B cell (primary cell): ENCODE measurements around the gene USP34. TPM values are rescaled to one million over a fixed set of nuclear protein-coding genes. Genes with fewer than 3 reads are reported as not detected.

Source experiments
- ATAC-seq: fragments of 200-7000 bp; cut with Tn5 transposase; one replicate; pipeline ENCODE4 v1.10.0; 2021; ENCODE audit warnings: low read depth, mild to moderate bottlenecking, moderate number of reproducible peaks, moderate library complexity
- CTCF ChIA-PET: fragments of 350-600 bp; sonication (Branson Sonifier 250); formaldehyde crosslinking; loops from one replicate; lab custom pipeline; 2021; ENCODE audit warnings: antibody characterized with exemption, inconsistent platforms; lab: Charles Lee
- POLR2A ChIA-PET: fragments of 350-600 bp; sonication (Branson Sonifier 250); formaldehyde crosslinking; loops from one replicate; lab custom pipeline; 2021; ENCODE audit warnings: antibody characterized with exemption; lab: Charles Lee
- DNase-seq: peaks from one replicate; pipeline ENCODE4 v3.0.0; 2013
- H2AFZ ChIP-seq: 2 replicates; pipeline ENCODE4 v1.6.1; 2012; ENCODE audit warnings: mild to moderate bottlenecking, low read depth, low read length; ENCODE audit not compliant: insufficient read depth, poor library complexity, severe bottlenecking
- H3K27ac ChIP-seq, 2 donors: 1 replicate in 1 of 2; 2 replicates in 1 of 2; pipeline ENCODE4 v1.5.1; 2012 to 2013; ENCODE audit warnings: low read length in 2 of 2, mild to moderate bottlenecking in 2 of 2, moderate library complexity in 1 of 2
- H3K27me3 ChIP-seq, 4 experiments: fragments of 200-600 bp in 1 of 4; sonication (generic) in 1 of 4; replicated peaks in 1 of 4; 1 replicate in 2 of 4; 2 replicates in 2 of 4; pipeline versions ENCODE4 v1.6.1 to v1.7.0; 2013 to 2016; ENCODE audit warnings: low read length in 3 of 4, mild to moderate bottlenecking in 2 of 4, mixed read lengths in 1 of 4, moderate library complexity in 1 of 4; ENCODE audit not compliant: insufficient read depth in 4 of 4, control insufficient read depth in 3 of 4; ENCODE audit errors: control extremely low read depth in 1 of 4
- H3K36me3 ChIP-seq, 2 experiments: replicated peaks in 1 of 2; 1 replicate in 1 of 2; 2 replicates in 1 of 2; pipeline versions ENCODE4 v1.6.1 to v1.7.1; 2013; ENCODE audit warnings: low read length in 1 of 2; ENCODE audit not compliant: insufficient read depth in 2 of 2, control insufficient read depth in 1 of 2; ENCODE audit errors: control extremely low read depth in 1 of 2, extremely low read depth in 1 of 2
- H3K4me1 ChIP-seq, 2 donors: fragments of 200-600 bp in 1 of 2; sonication (generic) in 1 of 2; 1 replicate in 1 of 2; 2 replicates in 1 of 2; pipeline versions ENCODE4 v1.5.1 to v1.6.1; 2013 to 2017; ENCODE audit warnings: low read length in 2 of 2; ENCODE audit not compliant: control insufficient read depth in 2 of 2, insufficient read depth in 2 of 2
- H3K4me2 ChIP-seq: replicated peaks from 2 replicates; pipeline ENCODE3; 2012; ENCODE audit warnings: mild to moderate bottlenecking, low read depth, low read length; ENCODE audit not compliant: poor library complexity, severe bottlenecking
- H3K4me3 ChIP-seq, 5 experiments: fragments of 200-600 bp in 1 of 5; sonication (generic) in 1 of 5; 1 replicate in 3 of 5; 2 replicates in 2 of 5; pipeline versions ENCODE4 v1.5.1 to v1.7.0; 2011 to 2016; ENCODE audit warnings: low read length in 4 of 5, mild to moderate bottlenecking in 4 of 5, low read depth in 2 of 5, control low read depth in 1 of 5, moderate library complexity in 1 of 5; ENCODE audit not compliant: insufficient read depth in 1 of 5; ENCODE audit errors: control extremely low read depth in 1 of 5, extremely low read depth in 1 of 5
- H3K79me2 ChIP-seq: fragments of 200-600 bp; sonication (generic); one replicate; pipeline ENCODE4 v1.6.0; 2016; ENCODE audit warnings: low read length; ENCODE audit not compliant: control insufficient read depth, insufficient read depth
- H3K9ac ChIP-seq: fragments of 200-600 bp; sonication (generic); 2 replicates; pipeline ENCODE4 v1.6.1; 2017; ENCODE audit warnings: mild to moderate bottlenecking, low read length, moderate library complexity
- H3K9me3 ChIP-seq, 3 donors: one replicate each; pipeline versions ENCODE4 v1.6.1 to v1.7.1; 2013; ENCODE audit warnings: low read length in 2 of 3; ENCODE audit not compliant: control insufficient read depth in 2 of 3, insufficient read depth in 1 of 3; ENCODE audit errors: control extremely low read depth in 1 of 3
- H4K20me1 ChIP-seq: 2 replicates; pipeline ENCODE4 v1.6.0; 2012; ENCODE audit warnings: mild to moderate bottlenecking, low read length; ENCODE audit not compliant: insufficient read depth, control insufficient read depth, poor library complexity, severe bottlenecking
- H3K27ac Mint-ChIP-seq: one replicate; pipeline ENCODE4 v1.8.0; 2021; ENCODE audit warnings: mixed read lengths
- H3K27me3 Mint-ChIP-seq: one replicate; pipeline ENCODE4 v1.8.0; 2021; ENCODE audit warnings: mixed read lengths
- H3K4me1 Mint-ChIP-seq: one replicate; pipeline ENCODE4 v1.8.0; 2021; ENCODE audit warnings: mixed read lengths
- H3K4me3 Mint-ChIP-seq: one replicate; pipeline ENCODE4 v1.8.0; 2021; ENCODE audit warnings: mixed read lengths
- H3K9me3 Mint-ChIP-seq: one replicate; pipeline ENCODE4 v1.8.0; 2022; ENCODE audit warnings: mixed read lengths; ENCODE audit not compliant: insufficient read depth
- EZH2 ChIP-seq: IDR thresholded peaks from 2 replicates; pipeline ENCODE4 v1.6.1; 2012; ENCODE audit warnings: borderline replicate concordance, low read depth, mild to moderate bottlenecking, moderate library complexity, low read length; ENCODE audit not compliant: insufficient read depth, poor library complexity, severe bottlenecking
- WGBS: methylation state at CpG from one replicate; pipeline ENCODE4 v1.1.5; 2013; ENCODE audit warnings: missing lambda C conversion rate; ENCODE audit not compliant: insufficient coverage; 5-methylcytosine and 5-hydroxymethylcytosine counted together
- intact Hi-C: fragments of 100-400 bp; cut with micrococcal nuclease; formaldehyde crosslinking; loops from one replicate; pipeline ENCODE4 v1.10.0; 2022
- polyA plus RNA-seq: library from polyadenylated mRNA; depleted of rRNA; stranded (reverse); fragments of >200 nt; gene quantifications from 2 replicates; pipeline ENCODE4 v1.2.3, GENCODE V29; 2012
- total RNA-seq, 2 donors: library from RNA; stranded (reverse); fragments of 120-200 nt in 1 of 2; gene quantifications; 1 replicate in 1 of 2; 2 replicates in 1 of 2; pipeline versions ENCODE4 v1.2.3 to v1.2.4, GENCODE V29; 2013 to 2022
- TF ChIP-seq, protein P1 (sequence below): fragments of 200-600 bp; IDR thresholded peaks from one replicate; pipeline ENCODE4 v1.8.0; 2022; ENCODE audit warnings: antibody characterized with exemption, mild to moderate bottlenecking

USP34 gene
- total and polyA plus RNA-seq, 2 donors (not counting 1 experiment from before 2014, with no cell fraction given), result 70.3 to 311 TPM

DNA sequence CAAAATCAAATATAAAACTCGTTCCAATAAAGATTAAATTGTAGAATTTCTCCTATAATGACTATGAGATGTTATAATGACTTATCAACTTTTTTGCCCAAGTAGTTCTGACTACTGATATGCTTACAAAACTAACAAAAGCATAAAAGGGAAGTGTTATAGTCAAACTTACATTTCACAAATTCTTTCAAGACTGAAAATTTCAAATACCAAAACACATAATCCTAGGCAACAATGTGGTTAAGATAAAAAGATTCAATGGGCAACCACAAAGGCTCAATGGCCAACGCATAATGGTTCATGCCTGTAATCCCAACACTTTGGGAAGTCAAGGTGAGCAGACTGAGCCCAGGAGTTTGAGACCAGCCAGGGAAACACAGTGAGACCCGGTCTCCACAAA is 135.7 kb downstream of the USP34 start:
- H2AFZ ChIP-seq, result no peak overlapping the region
- Mint-ChIP-seq H3K9me3 (no peaks in the 10 kb centered on the region), H3K27me3 (no peaks in the 10 kb centered on the region), H3K4me3 (no peak overlapping the region), H3K27ac (no peak overlapping the region), H3K4me1 (peaks cover 5% of the 10 kb centered on the region)
- intact Hi-C loops, result no loop called here
- DNase-seq (no peak), ATAC-seq (no peak)
- ChIA-PET POLR2A (no interaction called here), CTCF (no interaction called here)
- H3K9ac ChIP-seq, result no peak overlapping the region
- no peak overlapping the region for H3K4me2 ChIP-seq
- H3K4me3 ChIP-seq, result no peak overlapping the region
- no peaks in the 10 kb centered on the region for H3K27me3 ChIP-seq
- no peaks in the 10 kb centered on the region for H3K9me3 ChIP-seq
- TF ChIP-seq, protein P1, sequence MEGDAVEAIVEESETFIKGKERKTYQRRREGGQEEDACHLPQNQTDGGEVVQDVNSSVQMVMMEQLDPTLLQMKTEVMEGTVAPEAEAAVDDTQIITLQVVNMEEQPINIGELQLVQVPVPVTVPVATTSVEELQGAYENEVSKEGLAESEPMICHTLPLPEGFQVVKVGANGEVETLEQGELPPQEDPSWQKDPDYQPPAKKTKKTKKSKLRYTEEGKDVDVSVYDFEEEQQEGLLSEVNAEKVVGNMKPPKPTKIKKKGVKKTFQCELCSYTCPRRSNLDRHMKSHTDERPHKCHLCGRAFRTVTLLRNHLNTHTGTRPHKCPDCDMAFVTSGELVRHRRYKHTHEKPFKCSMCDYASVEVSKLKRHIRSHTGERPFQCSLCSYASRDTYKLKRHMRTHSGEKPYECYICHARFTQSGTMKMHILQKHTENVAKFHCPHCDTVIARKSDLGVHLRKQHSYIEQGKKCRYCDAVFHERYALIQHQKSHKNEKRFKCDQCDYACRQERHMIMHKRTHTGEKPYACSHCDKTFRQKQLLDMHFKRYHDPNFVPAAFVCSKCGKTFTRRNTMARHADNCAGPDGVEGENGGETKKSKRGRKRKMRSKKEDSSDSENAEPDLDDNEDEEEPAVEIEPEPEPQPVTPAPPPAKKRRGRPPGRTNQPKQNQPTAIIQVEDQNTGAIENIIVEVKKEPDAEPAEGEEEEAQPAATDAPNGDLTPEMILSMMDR, result no peak
- TF ChIP-seq EZH2, result no peak
- WGBS, result 90% methylated on average over 2 of the region's 3 CpGs
- H3K4me1 ChIP-seq, result no peaks in the 10 kb centered on the region
- peaks cover 3 to 53% of the 10 kb centered on the region in 2 experiments for H3K36me3 ChIP-seq
- no peaks in the 10 kb centered on the region for H4K20me1 ChIP-seq
- no peaks in the 10 kb centered on the region for H3K79me2 ChIP-seq
- H3K27ac ChIP-seq, result no peak overlapping the region

DNA sequence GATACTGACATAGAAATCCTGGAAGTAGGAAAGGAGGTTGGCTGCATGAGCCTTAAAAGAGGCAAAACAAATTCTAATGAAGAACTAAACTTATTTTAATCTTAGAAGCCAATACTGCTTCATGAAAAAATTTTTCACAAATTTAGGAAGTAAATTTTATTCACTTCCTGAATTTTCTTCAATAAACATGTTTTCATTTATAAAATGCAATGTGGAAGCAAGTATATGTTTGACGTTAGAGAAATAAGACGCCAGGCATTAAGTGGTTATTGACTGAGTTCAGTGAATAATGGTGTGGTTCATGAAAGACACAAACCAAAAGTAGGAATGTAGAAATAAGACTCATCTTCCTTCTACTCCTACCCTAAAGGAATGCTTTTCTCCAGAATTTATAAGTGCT is 136.4 kb downstream of the USP34 start:
- DNase-seq, result no peak
- WGBS, result no CpG with 5 or more reads among the region's 2 CpGs
- POLR2A ChIA-PET, result no interaction called here
- H4K20me1 ChIP-seq, result no peaks in the 10 kb centered on the region
- peaks cover 3 to 59% of the 10 kb centered on the region in 2 experiments for H3K36me3 ChIP-seq
- H3K27me3 Mint-ChIP-seq, result no peaks in the 10 kb centered on the region
- H3K9me3 ChIP-seq, result no peaks in the 10 kb centered on the region
- no peaks in the 10 kb centered on the region for H3K79me2 ChIP-seq
- H3K4me3 ChIP-seq, result no peak overlapping the region
- CTCF ChIA-PET, result no interaction called here
- H3K27me3 ChIP-seq, result no peaks in the 10 kb centered on the region
- H3K27ac ChIP-seq, result peak overlapping the region in 1 of 2 donors; percentile 42
- H3K9ac ChIP-seq, result no peak overlapping the region
- ATAC-seq, result no peak
- H3K4me1 Mint-ChIP-seq, result peaks cover 5% of the 10 kb centered on the region
- no peaks in the 10 kb centered on the region for H3K9me3 Mint-ChIP-seq
- H2AFZ ChIP-seq, result no peak overlapping the region
- H3K4me1 ChIP-seq, result no peaks in the 10 kb centered on the region
- no peak overlapping the region for H3K27ac Mint-ChIP-seq
- H3K4me3 Mint-ChIP-seq, result no peak overlapping the region
- TF ChIP-seq, protein P1, result no peak
- TF ChIP-seq EZH2, result no peak
- intact Hi-C loops, result no loop called here
- no peak overlapping the region for H3K4me2 ChIP-seq
